ENCODE data around the gene MYL12B.

Gene MYL12B

GRCh38 chr18:3236470-3236869, 25.5 kb upstream of the MYL12B start:
- no peak for DNase-seq

GRCh38 chr18:3238742-3239141, 23.2 kb upstream of the MYL12B start:
- DNase-seq, result no peak

- no peak for DNase-seq
Measured at GRCh38 chr18:3245185-3245564, 16.8 kb upstream of the MYL12B start.

GRCh38 chr18:3245853-3246634, 15.9 kb upstream of the MYL12B start:
- peak; percentile 79 for DNase-seq

GRCh38 chr18:3246635-3247239, 15.2 kb upstream of the MYL12B start:
- no peak for DNase-seq

- DNase-seq, result peak; percentile 95
Measured at GRCh38 chr18:3247240-3248061, 14.5 kb upstream of the MYL12B start, which contains the start of gene MYL12A. Gene MYL12A, plus strand, starts transcription at chr18:3247801. Its CDS starts 5,447 bp downstream, at chr18:3253248.

- peak; percentile 22 for DNase-seq
Measured at GRCh38 chr18:3248062-3248657, 13.8 kb upstream of the MYL12B start.

GRCh38 chr18:3248658-3249359, 13.1 kb upstream of the MYL12B start:
- DNase-seq, result peak; percentile 81

- DNase-seq, result peak; percentile 59
Measured at GRCh38 chr18:3250237-3251107, 11.5 kb upstream of the MYL12B start.

- DNase-seq, result no peak
Measured at GRCh38 chr18:3251249-3251962, 10.5 kb upstream of the MYL12B start.

GRCh38 chr18:3251963-3252277, 10.0 kb upstream of the MYL12B start:
- no peak for DNase-seq

- no peak for DNase-seq
Measured at GRCh38 chr18:3252843-3253242, 9.1 kb upstream of the MYL12B start.

GRCh38 chr18:3254725-3255124, 7.2 kb upstream of the MYL12B start:
- DNase-seq, result no peak

GRCh38 chr18:3255611-3256165, 6.2 kb upstream of the MYL12B start:
- DNase-seq, result no peak

- no peak for DNase-seq
Measured at GRCh38 chr18:3256693-3257626, 5.0 kb upstream of the MYL12B start.

- DNase-seq, result no peak
Measured at GRCh38 chr18:3257627-3258120, 4.3 kb upstream of the MYL12B start.

- DNase-seq, result peak; percentile 29
Measured at GRCh38 chr18:3260995-3261372, 949 bp upstream of the MYL12B start.

GRCh38 chr18:3262234-3263131, 550 bp downstream of the MYL12B start:
- DNase-seq, result peak; percentile 36

All from CD4-positive, alpha-beta T cell treated with Interleukin-4 for 4 hours (primary cell).